NB4 (cell line): ENCODE measurements around the gene THSD4.

Experiments
- DNase-seq: peaks from one replicate; pipeline ENCODE4 v3.0.0; 2010; ENCODE audit warnings: low read depth
- H3K4me3 ChIP-seq: one replicate; pipeline ENCODE4 v1.5.1; 2011; ENCODE audit warnings: mild to moderate bottlenecking, low read depth, low read length, moderate library complexity
- MYC ChIP-seq: IDR thresholded peaks from 2 replicates; pipeline ENCODE4 v1.6.1; 2011; ENCODE audit warnings: low read depth, low read length
- POLR2A ChIP-seq: IDR thresholded peaks from 2 replicates; pipeline ENCODE4 v1.6.1; 2011; ENCODE audit warnings: mild to moderate bottlenecking; ENCODE audit not compliant: insufficient read length; ENCODE audit errors: extremely low read depth
- TF ChIP-seq, protein P1 (sequence below): IDR thresholded peaks from one replicate; pipeline ENCODE4 v1.5.1; 2012; ENCODE audit warnings: low read depth, low read length
- TF ChIP-seq, protein P2 (sequence below): IDR thresholded peaks from 2 replicates; pipeline ENCODE4 v1.6.1; 2011; ENCODE audit warnings: low read depth, low read length

Gene THSD4

DNA sequence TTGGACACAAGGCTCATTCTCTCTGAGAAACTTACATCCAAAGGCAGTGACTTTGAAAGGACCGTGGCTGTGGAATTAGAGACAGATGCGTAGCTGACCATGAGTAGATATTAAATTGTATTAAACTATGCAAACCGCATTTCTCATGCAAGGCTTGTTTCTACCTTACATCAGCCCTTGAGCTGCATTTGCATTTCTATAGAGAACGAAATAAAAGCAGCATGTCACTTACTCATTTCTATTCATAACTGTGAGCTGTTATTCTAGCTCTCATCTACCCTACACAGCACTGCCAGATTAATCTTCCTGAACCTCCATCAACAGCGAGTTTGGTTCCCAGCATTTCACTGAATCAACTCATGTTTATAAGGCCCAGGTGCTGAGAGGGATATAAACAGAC is 72.3 kb downstream of the THSD4 start:
- H3K4me3 ChIP-seq: no peak overlapping the region
- TF ChIP-seq POLR2A (no peak), MYC (no peak)
- TF ChIP-seq, protein P1, sequence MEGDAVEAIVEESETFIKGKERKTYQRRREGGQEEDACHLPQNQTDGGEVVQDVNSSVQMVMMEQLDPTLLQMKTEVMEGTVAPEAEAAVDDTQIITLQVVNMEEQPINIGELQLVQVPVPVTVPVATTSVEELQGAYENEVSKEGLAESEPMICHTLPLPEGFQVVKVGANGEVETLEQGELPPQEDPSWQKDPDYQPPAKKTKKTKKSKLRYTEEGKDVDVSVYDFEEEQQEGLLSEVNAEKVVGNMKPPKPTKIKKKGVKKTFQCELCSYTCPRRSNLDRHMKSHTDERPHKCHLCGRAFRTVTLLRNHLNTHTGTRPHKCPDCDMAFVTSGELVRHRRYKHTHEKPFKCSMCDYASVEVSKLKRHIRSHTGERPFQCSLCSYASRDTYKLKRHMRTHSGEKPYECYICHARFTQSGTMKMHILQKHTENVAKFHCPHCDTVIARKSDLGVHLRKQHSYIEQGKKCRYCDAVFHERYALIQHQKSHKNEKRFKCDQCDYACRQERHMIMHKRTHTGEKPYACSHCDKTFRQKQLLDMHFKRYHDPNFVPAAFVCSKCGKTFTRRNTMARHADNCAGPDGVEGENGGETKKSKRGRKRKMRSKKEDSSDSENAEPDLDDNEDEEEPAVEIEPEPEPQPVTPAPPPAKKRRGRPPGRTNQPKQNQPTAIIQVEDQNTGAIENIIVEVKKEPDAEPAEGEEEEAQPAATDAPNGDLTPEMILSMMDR: no peak
- TF ChIP-seq, protein P2, sequence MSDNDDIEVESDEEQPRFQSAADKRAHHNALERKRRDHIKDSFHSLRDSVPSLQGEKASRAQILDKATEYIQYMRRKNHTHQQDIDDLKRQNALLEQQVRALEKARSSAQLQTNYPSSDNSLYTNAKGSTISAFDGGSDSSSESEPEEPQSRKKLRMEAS: no peak
- no peak for DNase-seq

DNA sequence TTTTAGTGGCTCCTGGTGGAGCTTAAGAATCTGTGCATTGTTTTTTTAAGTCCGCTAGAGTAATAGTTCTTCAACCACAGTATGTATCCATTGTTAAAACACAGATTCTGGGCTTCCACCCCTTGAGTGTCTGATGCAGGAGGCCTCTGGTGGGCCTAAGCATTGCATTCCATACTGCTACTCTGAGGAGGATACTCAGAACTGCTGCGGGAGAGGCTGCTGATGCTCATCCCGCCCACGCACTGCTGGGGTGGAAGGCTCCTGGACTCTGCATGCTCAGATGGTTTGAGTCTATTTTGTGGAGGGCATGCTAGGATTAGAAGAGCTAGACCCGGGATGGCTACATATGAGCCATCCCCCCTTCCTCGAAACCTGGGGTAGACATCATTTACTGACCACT is 74.4 kb downstream of the THSD4 start:
- no peak for DNase-seq
- TF ChIP-seq, protein P2: no peak
- TF ChIP-seq, protein P1: no peak
- TF ChIP-seq MYC: no peak
- TF ChIP-seq POLR2A: no peak
- no peak overlapping the region for H3K4me3 ChIP-seq

DNA sequence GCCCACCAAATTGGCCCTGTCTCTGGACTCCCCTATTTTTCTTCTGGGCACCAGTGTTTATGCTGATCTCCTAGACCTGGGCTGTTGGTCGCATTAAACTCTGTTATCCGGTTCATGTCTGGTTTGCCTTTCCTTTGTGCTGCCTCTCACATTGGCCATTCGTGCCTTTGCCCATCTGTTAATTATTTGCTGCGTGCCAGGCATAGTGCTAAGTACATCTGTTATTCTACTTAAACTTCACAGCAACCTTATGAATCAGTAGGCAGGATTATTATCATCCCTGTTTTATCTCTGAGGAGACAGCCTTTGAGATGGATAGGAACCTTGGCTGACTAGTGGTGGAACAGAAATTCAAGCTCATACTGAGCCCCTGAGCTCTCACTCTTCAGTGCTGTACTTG is 76.0 kb downstream of the THSD4 start:
- DNase-seq: no peak

DNA sequence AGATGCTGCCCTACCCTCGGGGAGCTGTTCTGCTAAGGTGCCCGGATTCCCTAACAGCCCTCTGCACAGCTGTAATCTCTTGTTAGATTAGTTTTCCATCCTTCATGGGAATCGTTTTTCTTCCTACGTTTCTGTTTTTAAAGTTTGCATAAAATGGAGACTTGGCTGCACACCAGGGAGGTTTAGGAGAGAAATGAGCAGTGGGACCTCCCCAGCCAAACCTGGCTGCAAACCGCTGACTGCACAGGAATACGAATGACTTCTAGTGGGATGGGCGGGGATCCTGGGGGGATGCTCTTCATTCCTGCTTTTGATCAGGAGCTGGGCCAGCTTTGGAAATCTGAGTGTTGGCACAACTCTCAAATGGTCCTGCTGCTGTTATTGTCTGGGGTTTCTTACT is 77.5 kb downstream of the THSD4 start:
- TF ChIP-seq, protein P2: no peak
- TF ChIP-seq POLR2A (no peak), MYC (no peak)
- TF ChIP-seq, protein P1: no peak
- no peak for DNase-seq

More for the DNA sequence above, 76.0 kb downstream of the THSD4 start:
- no peak overlapping the region for H3K4me3 ChIP-seq
- TF ChIP-seq, protein P2: no peak

DNA sequence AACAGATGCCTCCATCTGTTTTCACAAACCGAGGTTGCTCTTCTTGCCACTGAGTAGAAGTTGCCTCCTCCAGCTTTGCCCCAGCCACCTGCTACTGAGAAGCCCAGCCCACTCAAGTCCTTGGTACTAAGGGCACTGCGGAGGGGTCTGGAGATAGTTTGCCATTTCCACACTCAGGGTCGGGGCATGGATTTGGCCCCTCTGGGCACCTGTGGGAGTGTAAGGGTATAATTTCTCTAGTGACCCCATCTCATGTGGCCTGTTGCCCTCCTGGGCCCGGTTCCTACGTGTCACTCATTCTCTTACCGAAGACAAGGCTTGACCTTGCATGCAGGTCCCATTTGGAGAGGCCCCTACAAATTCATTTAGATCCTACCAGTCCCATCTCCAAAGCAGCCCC is 79.0 kb downstream of the THSD4 start:
- DNase-seq: no peak
- TF ChIP-seq, protein P2: no peak
- TF ChIP-seq, protein P1: no peak
- no peak for TF ChIP-seq MYC
- TF ChIP-seq POLR2A: no peak
- no peak overlapping the region for H3K4me3 ChIP-seq

More for the DNA sequence above, 77.5 kb downstream of the THSD4 start:
- H3K4me3 ChIP-seq: no peak overlapping the region

DNA sequence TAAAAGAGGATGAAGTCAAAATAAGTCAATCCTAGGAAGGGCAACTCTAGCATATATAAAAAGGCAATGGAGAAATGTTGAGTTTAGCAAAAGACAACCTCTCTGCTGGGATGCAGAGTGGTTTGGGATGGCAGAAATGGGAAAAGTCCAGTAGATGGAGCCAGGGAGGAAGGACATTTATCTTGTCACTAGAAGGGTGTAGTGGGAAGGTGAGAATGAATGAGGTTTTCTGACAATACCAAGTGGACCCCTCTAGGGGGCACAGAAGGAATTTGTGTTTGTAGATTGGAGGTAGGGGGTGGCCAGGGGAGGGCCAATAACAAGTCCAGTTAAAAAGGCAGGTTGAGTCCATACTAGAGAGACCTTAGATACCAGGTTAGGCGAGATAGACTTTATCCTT is 80.0 kb downstream of the THSD4 start:
- TF ChIP-seq, protein P1: no peak
- TF ChIP-seq POLR2A: no peak
- TF ChIP-seq, protein P2: no peak
- TF ChIP-seq MYC: no peak
- no peak overlapping the region for H3K4me3 ChIP-seq
- DNase-seq: no peak
